ENCODE results near the gene DCUN1D5. TPM values are rescaled to one million over a fixed set of nuclear protein-coding genes. Genes with fewer than 3 reads are reported as not detected.

DCUN1D5 gene
- total and polyA plus RNA-seq, 2 experiments from 2014 or later: 75.5 to 182 TPM

DNA sequence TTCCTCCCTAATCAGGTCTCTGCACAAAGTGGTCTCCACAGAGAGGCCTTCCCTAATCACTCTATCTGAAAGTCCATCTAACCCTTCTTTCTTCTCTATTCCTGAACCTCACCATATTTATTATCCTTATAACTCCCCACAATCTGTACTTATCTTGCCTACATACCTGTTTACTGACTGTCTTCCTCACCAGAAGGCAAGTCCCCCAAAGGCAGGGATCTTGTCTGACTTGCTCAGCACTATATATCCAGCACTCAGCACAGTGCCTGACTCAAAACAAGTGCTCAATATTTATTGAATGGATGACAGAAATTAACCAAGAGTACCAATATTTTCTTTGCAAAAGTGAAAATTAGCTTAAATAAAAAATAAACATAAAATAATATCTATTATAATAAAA, 5.5 kb downstream of the DCUN1D5 start:
- no peaks in the 10 kb centered on the region for H3K9me3 ChIP-seq (ENCODE audit: low read depth)
- peaks cover 9% of the 10 kb centered on the region for H3K36me3 ChIP-seq
- H3K27me3 ChIP-seq: no peaks in the 10 kb centered on the region
- no peak overlapping the region for H3K27ac ChIP-seq
- DNase-seq (ENCODE audit: low read depth in 1 of 2, low spot score in 1 of 2): peak in 1 of 2 donors; percentile 20
- H3K4me3 ChIP-seq: no peak overlapping the region
- peaks cover 23% of the 10 kb centered on the region for H3K4me1 ChIP-seq (ENCODE audit: low read depth)
- TF ChIP-seq, protein P1, sequence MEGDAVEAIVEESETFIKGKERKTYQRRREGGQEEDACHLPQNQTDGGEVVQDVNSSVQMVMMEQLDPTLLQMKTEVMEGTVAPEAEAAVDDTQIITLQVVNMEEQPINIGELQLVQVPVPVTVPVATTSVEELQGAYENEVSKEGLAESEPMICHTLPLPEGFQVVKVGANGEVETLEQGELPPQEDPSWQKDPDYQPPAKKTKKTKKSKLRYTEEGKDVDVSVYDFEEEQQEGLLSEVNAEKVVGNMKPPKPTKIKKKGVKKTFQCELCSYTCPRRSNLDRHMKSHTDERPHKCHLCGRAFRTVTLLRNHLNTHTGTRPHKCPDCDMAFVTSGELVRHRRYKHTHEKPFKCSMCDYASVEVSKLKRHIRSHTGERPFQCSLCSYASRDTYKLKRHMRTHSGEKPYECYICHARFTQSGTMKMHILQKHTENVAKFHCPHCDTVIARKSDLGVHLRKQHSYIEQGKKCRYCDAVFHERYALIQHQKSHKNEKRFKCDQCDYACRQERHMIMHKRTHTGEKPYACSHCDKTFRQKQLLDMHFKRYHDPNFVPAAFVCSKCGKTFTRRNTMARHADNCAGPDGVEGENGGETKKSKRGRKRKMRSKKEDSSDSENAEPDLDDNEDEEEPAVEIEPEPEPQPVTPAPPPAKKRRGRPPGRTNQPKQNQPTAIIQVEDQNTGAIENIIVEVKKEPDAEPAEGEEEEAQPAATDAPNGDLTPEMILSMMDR (IDR thresholded peaks at IDR 0.05; ENCODE audit: low read depth, low read length): no peak

DNA sequence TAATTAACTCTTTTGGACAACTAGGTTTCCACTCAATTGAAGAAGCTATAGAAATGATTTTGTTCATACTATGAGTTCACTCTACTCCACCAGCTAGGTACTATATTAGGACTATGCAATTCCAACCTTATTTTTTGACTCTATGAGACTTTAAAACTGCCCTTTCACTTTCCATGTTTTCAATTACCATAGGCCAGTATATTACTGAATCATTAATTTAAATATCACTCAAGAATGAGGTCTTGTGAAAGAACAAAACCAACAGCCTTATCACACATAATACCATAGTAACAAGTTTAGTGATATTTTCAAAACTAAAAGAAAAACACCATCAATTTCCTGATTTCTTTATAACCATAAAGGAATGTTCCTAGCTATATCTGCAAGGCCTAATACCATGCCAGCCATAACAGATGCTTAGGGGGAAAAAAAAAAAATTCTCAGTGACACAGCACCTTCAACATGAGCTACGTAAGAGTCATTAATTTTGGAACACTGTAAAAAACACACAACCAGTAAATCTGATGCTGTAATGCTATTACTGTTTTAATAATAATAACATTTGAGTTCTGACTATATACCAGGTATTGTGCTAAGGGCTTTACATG, 6.1 kb downstream of the DCUN1D5 start:
- Histone ChIP-seq H3K4me3 (no peak overlapping the region), H3K4me1 (ENCODE audit: low read depth) (peaks cover 23% of the 10 kb centered on the region), H3K27me3 (no peaks in the 10 kb centered on the region), H3K27ac (no peak overlapping the region), H3K9me3 (ENCODE audit: low read depth) (no peaks in the 10 kb centered on the region), H3K36me3 (peaks cover 15% of the 10 kb centered on the region)
- DNase-seq (ENCODE audit: low read depth in 1 of 2, low spot score in 1 of 2): peak in 1 of 2 donors; percentile 72
- TF ChIP-seq, protein P1 (IDR thresholded peaks at IDR 0.05; ENCODE audit: low read depth, low read length): no peak

DNA sequence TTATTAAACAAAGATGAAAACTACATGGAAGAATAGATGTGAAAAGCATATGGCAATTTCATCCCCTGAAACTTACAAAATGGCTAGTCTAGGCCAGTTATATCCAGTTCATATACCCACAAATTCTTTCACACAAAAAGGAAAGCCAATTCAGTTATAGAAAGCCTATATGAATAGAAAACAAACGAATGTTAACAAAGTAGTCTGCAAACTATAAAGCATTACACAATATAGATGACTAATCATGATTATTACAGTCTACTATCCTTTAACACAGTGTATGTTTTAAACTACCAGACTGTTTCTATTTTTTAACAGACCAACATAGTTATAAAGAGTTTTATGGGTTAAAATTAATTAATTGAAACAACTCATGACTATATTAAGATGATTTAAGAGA, 12.1 kb downstream of the DCUN1D5 start:
- Histone ChIP-seq H3K9me3 (ENCODE audit: low read depth) (no peaks in the 10 kb centered on the region), H3K27ac (no peak overlapping the region), H3K4me3 (no peak overlapping the region), H3K4me1 (ENCODE audit: low read depth) (no peaks in the 10 kb centered on the region), H3K36me3 (peaks cover 54% of the 10 kb centered on the region), H3K27me3 (no peaks in the 10 kb centered on the region)
- DNase-seq (ENCODE audit: low read depth in 1 of 2, low spot score in 1 of 2): peak in 1 of 2 donors; percentile 28
- TF ChIP-seq, protein P1 (IDR thresholded peaks at IDR 0.05; ENCODE audit: low read depth, low read length): no peak

DNA sequence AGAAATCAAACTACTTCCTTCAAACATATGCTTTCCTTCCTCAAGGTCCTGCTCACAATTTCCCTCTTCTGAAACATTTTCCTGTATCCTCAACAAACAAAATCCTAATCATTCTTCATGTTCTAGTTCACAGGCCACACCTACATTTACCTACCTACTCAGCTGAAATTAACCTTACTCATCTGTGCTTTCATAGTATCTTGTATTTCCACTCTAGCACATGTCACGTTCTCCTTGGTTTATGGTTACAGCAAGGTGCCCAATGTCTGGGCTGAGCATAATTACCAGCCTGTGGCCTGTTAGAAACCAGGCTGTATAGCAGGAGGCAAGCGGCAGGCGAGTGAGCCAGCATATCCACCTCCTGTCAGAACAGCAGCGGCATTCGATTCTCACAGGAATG, 13.2 kb downstream of the DCUN1D5 start:
- Histone ChIP-seq H3K27ac (no peak overlapping the region), H3K36me3 (peaks cover 55% of the 10 kb centered on the region), H3K9me3 (ENCODE audit: low read depth) (no peaks in the 10 kb centered on the region), H3K27me3 (no peaks in the 10 kb centered on the region), H3K4me3 (no peak overlapping the region), H3K4me1 (ENCODE audit: low read depth) (no peaks in the 10 kb centered on the region)
- no peak for DNase-seq (ENCODE audit: low read depth in 1 of 2, low spot score in 1 of 2)
- TF ChIP-seq, protein P1 (IDR thresholded peaks at IDR 0.05; ENCODE audit: low read depth, low read length): no peak

DNA sequence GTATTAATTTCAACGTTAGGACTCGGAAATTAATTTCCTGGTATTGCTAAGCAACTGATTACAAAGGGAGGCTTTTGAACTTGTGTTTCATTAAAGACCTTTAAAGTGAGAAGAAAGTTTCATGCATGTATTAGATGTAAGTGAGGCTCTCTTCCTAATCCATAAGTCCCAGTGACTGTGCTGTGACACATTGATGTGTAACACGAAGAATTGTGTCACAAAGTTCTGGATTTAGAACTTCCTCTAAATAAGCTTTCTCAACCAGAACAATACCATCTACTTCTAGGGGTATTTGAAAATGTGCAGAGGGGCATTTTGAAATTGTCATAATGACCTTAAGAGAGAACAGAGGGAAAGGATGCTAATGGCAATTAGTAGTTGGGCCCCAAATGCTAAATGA, 14.4 kb downstream of the DCUN1D5 start:
- no peak for DNase-seq (ENCODE audit: low read depth in 1 of 2, low spot score in 1 of 2)
- Histone ChIP-seq H3K36me3 (peaks cover 62% of the 10 kb centered on the region), H3K4me1 (ENCODE audit: low read depth) (no peaks in the 10 kb centered on the region), H3K9me3 (ENCODE audit: low read depth) (no peaks in the 10 kb centered on the region), H3K27ac (no peak overlapping the region), H3K27me3 (no peaks in the 10 kb centered on the region), H3K4me3 (no peak overlapping the region)
- TF ChIP-seq, protein P1 (IDR thresholded peaks at IDR 0.05; ENCODE audit: low read depth, low read length): no peak

Measured in cardiac muscle cell (in vitro differentiated cells and primary cell).